GM19238 (cell line): ENCODE data around the gene ANTXR1.
A peak's percentile ranks its signal among the peaks of the same experiment; 100 is the strongest.

Experiments
- DNase-seq: peaks from one replicate; pipeline ENCODE4 v3.0.0; 2011; ENCODE audit warnings: low spot score; ENCODE audit not compliant: insufficient read length

The ANTXR1 gene

GRCh38 chr2:69033461-69034095 is 20.6 kb downstream of the ANTXR1 start:
- DNase-seq = no peak

GRCh38 chr2:69034122-69034521 is 21.1 kb downstream of the ANTXR1 start:
- no peak for DNase-seq

DNA sequence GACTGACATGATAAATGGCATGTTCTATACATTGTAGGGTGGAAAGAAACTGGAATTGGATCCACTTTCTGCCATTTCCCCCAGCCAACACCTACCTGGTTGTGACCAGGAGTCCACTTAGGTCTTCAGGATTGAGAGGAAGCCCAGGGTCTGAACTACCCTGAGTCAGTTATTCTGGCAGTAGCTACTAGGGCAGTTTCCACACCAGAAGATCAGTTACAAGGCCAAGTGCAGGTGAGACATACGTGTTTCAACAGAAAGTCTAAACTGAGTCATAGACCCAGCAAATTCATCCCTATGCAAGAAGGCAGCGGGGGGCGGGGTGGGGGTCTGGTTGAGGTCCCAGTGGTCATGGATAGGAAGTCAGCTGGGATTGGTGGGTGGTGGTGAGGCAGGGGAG is 21.9 kb downstream of the ANTXR1 start:
- DNase-seq = no peak

DNA sequence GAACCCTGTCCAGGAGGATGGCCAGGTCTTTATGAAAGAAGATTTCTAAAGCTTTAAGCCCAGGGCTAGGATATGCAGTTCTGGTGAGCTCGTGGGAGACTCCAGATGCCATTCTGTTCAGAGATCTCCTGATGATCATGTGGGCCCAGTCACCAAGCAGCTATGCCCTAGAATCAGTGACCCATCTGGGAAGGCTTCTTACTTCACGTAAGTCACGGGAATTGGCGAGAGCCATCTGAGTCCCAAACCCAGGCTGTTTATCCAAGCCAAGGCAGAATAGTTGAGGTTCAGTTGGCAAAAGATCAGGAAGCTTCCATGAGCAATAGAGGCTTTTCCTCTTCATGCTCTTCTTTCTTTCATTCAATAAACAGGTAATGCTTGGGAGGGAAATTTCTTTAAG is 23.9 kb downstream of the ANTXR1 start:
- no peak for DNase-seq

DNA sequence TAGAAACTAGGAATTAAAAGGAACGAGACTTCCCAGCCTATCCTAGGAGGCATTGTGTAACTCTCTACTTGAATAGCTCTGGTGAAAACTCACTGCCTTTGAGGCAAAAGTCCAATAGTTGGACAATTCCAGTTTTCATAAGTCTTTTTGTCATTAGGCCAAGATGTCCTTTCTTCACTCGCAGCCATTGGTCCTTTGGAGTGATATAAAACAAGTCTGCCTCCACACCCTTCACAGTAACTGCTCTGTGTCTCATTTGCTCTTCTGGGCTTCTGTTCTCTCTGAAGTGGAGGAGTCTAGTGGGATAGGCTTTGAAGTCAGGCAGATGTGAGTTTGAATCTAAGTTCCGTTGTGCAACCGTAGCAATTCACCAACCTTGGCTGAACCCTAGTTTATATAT is 28.2 kb downstream of the ANTXR1 start:
- DNase-seq = no peak

DNA sequence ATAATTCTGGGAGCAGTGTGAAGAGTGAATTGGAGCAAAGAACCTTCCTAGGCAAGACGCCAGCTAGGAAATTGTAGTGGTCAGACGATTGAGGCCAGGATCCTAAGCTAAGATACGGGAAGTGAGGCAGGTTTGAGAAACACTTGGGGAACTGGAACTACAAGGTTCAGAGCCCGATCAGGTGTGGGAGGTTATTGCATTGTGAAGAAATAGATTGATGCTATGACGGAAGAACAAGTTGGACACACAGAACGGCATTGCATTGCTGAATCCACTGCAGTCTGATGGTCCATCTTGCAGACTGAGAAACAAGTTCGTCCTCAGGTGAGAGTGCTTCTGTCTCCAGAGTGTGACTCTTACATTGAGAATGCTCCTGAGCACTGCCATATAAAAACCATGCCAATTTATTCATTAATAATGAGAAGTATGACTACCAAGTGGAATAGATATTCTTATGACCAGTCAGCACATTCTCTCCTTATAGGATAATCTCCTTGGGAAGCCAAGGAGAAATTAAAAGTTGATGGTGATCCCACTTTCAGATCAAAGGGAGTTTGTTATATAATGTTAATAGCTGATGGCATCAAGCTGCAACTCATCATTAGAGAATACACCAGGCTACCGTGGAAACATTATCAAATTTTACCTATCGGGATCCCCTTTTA is 30.9 kb downstream of the ANTXR1 start:
- DNase-seq = no peak

- DNase-seq = no peak
Measured at GRCh38 chr2:69046221-69046662, 33.3 kb downstream of the ANTXR1 start.

GRCh38 chr2:69047625-69048145 is 34.7 kb downstream of the ANTXR1 start:
- no peak for DNase-seq

GRCh38 chr2:69050802-69051201 is 37.8 kb downstream of the ANTXR1 start:
- DNase-seq = no peak

- DNase-seq = no peak
Measured at GRCh38 chr2:69053416-69053965, 40.5 kb downstream of the ANTXR1 start.

- DNase-seq = peak; percentile 1
Measured at GRCh38 chr2:69054431-69054830, 41.5 kb downstream of the ANTXR1 start.

DNA sequence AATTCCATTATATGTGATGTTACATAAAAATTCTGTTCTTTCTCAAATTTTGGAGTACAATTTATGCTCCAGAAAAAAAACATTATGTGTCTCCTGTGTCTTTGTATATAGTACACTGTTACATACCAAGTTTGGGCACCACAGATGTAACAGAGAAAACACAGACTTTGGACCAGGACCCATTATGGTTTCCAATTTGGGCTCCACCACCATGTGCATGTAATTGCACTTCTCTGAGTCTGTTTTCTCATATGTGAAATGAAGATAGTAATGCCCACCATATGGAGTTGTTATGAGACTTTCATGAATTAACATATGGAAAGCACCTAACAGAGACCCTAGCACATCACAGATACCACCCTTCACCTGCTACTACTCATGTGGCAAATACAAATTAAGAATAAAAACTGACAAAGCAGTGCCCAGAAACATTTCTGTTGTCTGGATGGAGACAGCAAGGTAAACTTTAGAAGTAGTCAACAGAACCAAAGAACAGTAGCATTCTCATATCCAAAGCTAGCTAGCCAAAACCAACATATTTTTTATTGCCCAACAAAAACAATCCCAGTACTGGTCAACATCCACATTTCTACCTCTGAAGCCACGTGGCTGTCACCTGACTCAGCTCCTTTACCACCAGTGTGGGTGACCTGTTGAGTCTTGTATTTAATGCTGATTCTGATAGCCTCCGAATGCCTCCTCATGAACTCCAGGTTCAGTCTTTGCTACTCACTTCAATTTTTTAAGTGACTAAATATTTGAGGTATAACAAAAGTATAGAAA is 42.9 kb downstream of the ANTXR1 start:
- DNase-seq = no peak

GRCh38 chr2:69057660-69058059 is 44.7 kb downstream of the ANTXR1 start:
- no peak for DNase-seq

GRCh38 chr2:69059731-69060290 is 46.8 kb downstream of the ANTXR1 start:
- no peak for DNase-seq

DNA sequence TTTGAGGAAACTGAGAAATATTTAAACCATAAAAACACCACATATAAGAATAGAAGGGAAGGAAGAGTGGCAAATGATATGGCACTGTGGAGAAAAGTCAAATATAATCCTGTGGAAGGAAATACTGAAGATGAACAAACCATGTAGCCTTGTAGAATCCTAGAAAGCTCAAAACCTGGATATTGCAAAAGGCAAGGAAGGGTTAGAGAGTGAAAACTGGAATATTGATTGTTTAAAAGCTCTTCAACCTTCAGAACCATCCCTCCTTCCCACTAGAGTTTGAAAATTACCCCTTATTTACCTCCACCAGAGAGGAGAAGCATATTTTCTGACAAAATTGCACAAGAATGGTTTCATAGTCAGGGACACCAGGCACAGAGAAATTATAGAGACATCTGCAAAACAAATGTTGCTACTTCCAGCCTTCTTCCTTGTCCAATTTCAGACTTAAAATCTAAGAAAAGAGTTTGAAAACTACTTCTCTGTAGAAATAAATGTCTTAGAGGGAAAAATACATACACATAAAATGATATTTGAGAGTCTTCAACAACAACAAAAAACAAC is 48.0 kb downstream of the ANTXR1 start:
- no peak for DNase-seq

DNA sequence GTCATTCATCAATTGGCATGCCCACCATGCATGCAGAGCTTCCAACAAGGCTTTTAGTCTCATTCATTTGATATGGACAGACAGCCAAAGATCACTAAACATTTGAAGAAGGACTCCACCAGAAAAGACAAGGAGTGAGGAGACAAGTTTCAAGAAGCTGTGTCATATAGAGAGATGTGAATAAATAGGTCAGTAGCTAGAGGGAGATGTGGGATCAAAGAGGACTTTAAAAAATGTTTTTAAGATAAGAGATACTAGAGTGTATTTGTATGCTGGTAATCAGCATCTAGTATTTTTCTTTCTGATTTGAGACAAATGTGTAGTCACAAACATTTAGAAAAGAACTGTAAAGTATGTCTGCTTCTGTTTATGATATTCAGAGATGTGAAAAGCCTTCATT is 48.5 kb downstream of the ANTXR1 start:
- no peak for DNase-seq

- DNase-seq = no peak
Measured at GRCh38 chr2:69062307-69062962, 49.5 kb downstream of the ANTXR1 start.

- DNase-seq = no peak
Measured at GRCh38 chr2:69065735-69066336, 52.9 kb downstream of the ANTXR1 start.

- DNase-seq = no peak
Measured at GRCh38 chr2:69067026-69067630, 54.1 kb downstream of the ANTXR1 start.

DNA sequence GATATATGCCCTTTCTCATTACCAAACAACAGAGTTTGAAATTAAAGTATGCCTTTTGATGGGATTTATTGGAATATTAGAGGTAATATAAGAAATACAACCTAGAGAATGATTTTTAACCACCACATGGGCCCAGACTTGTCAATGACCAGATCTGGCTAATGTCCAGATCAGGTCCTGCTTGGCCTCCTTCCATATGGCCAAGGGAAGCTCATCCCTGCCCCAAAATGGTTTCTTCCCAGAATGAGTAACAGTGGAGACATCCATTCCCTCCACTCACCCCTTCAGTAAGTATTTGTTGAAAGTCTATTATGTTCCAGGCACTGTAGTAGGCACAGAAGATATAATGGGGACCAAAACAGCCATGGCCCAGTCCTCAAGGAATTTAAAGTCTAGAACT is 54.9 kb downstream of the ANTXR1 start:
- DNase-seq = no peak
